BE2C (cell line): Measurements from ENCODE around the gene MAP2K7.

ENCODE experiments used
- DNase-seq: peaks from one replicate; pipeline ENCODE4 v3.0.0-alpha.2; 2020
- H3K27me3 ChIP-seq: fragments of 250-450 bp; sonication (Bioruptor Pico); 2 replicates; pipeline ENCODE4 v1.5.1; 2020; ENCODE audit warnings: mild to moderate bottlenecking
- H3K36me3 ChIP-seq: fragments of 250-450 bp; sonication (Bioruptor Pico); 2 replicates; pipeline ENCODE4 v1.5.1; 2020; ENCODE audit warnings: mild to moderate bottlenecking
- H3K4me1 ChIP-seq: fragments of 250-450 bp; sonication (Bioruptor Pico); 2 replicates; pipeline ENCODE4 v1.5.1; 2020
- H3K4me3 ChIP-seq: 2 replicates; pipeline ENCODE4 v1.5.1; 2011; ENCODE audit warnings: low read depth, low read length
- H3K9me3 ChIP-seq: fragments of 250-450 bp; sonication (Bioruptor Pico); 2 replicates; pipeline ENCODE4 v1.5.1; 2020
- TF ChIP-seq, protein P1 (sequence below): IDR thresholded peaks from 2 replicates; pipeline ENCODE4 v1.5.1; 2012; ENCODE audit warnings: mild to moderate bottlenecking, low read depth, low read length

Gene MAP2K7

DNA sequence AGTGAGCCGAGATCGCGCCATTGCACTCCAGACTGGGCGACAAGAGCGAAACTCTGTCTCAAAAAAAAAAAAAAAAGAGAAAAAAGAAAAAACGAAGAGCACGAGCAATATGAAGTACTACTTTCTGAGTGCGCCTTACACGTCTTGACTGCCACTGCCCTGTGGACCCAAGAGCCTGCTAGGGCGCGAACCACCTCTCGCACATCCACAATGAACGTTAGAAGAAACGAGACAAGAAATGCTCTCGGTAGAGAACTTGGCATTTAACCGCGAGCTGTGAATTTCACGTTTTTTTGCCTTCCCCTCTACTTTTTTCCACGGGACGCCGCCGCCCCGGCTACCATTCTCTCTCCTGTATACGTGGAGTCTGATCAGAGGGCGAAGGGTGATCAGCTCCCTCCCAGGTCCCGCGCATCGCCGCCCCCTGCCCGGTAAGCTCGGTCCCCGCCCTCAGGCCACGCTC is 39.3 kb downstream of the MAP2K7 start:
- TF ChIP-seq, protein P1, sequence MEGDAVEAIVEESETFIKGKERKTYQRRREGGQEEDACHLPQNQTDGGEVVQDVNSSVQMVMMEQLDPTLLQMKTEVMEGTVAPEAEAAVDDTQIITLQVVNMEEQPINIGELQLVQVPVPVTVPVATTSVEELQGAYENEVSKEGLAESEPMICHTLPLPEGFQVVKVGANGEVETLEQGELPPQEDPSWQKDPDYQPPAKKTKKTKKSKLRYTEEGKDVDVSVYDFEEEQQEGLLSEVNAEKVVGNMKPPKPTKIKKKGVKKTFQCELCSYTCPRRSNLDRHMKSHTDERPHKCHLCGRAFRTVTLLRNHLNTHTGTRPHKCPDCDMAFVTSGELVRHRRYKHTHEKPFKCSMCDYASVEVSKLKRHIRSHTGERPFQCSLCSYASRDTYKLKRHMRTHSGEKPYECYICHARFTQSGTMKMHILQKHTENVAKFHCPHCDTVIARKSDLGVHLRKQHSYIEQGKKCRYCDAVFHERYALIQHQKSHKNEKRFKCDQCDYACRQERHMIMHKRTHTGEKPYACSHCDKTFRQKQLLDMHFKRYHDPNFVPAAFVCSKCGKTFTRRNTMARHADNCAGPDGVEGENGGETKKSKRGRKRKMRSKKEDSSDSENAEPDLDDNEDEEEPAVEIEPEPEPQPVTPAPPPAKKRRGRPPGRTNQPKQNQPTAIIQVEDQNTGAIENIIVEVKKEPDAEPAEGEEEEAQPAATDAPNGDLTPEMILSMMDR, result no peak
- Histone ChIP-seq H3K4me1 (no peaks in the 10 kb centered on the region), H3K4me3 (peak overlapping the region; percentile 90), H3K36me3 (peaks cover 30% of the 10 kb centered on the region), H3K27me3 (no peaks in the 10 kb centered on the region), H3K9me3 (no peaks in the 10 kb centered on the region)
- no peak for DNase-seq

DNA sequence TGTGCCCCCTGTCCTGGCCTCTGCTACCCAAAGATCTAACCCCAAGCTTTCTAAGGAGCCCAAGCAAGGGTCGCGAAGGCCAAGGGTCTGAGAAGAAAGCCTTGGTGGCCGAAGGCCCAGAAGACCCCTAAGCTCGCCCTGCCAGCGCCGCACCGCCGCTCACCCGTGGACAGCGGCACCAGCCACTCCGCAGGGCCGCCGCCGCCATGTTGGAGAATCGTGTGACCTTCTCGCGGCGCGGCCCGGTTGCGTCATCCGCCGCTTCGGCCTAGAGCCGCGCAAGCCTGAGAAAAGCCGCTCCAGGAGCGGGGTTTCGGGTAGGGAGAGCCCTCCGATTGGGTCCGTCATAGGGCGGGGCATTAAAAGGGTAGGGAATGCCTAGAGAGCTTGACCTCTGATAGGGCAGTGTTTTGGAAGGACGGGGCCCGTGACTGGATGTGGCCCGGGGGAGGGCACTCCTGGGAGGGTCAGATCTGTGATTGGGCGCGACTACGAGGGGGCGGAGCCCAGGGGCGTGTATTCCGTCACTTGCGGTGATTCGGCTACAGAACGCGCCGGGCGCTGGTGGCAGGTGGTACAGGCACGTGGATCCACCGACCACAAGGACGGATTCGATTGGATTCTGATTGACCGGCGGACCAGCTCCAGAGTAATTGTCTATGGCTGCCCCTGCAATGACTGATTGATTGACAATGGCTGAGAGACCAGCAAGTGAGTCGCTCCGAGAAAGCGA is 39.9 kb downstream of the MAP2K7 start, which contains the start of gene TIMM44:
TIMM44 (minus strand) TSS at position 223 of the 733 bp plus-strand sequence; CDS start at position 208, 15 bp downstream.
- peak; percentile 99 for DNase-seq
- H3K9me3 ChIP-seq, result no peaks in the 10 kb centered on the region

DNA sequence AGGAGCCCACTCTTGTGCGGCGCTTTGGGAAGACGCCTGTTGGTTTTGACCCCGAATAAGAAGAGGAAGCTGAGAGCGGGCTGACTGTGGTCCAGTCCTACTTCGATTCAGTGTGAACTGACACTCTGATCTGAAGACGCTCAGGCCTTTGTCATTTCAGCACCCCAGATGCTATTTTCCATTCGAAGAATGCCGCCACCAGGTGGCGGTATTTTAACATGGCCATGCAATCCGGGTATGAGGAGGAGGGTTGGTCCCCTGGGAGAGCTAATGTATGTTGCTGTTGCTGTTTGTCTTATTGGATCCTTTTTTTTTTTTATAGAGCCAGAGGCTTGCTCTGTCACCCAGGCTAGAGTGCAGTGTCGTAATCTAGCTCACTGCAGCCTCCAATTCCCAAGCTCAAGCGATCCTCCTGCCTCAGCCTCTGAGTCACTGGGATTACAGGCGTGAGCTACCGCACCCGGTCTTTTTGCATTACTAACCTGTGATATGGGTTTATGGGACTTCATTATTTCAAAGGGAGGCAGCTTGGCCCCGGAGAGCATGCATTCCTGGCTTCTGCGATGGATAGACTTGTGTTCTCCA is 40.6 kb downstream of the MAP2K7 start:
- Histone ChIP-seq H3K27me3 (no peaks in the 10 kb centered on the region), H3K4me3 (peak overlapping the region; percentile 90), H3K9me3 (no peaks in the 10 kb centered on the region), H3K36me3 (peaks cover 17% of the 10 kb centered on the region), H3K4me1 (no peaks in the 10 kb centered on the region)
- TF ChIP-seq, protein P1, result peak; percentile 84
- DNase-seq, result peak; percentile 94

More for the DNA sequence above, 39.9 kb downstream of the MAP2K7 start, which contains the start of gene TIMM44:
- Histone ChIP-seq H3K36me3 (peaks cover 24% of the 10 kb centered on the region), H3K4me1 (no peaks in the 10 kb centered on the region), H3K4me3 (peak within 1 kb of the TSS; percentile 90), H3K27me3 (no peaks in the 10 kb centered on the region)
- TF ChIP-seq, protein P1, result no peak

DNA sequence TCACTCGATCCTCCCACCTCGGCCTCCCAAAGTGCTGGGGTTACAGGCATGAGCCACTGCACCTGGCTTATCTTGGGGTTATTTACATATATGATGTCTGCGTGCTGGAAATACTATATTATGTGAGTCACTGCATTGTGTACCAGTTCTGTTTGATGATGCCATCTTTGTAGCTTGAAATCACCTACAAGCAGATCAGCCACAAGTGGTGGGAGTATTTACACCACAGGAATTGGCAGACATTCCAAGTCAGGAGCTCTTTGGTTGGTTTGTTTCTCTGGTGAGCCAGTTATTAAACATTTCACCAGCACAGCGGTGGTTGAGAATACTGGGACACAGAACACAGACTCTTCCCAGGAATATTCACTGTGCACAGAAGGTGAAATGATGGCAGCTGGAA is 44.3 kb downstream of the MAP2K7 start:
- Histone ChIP-seq H3K4me3 (no peak overlapping the region), H3K36me3 (no peaks in the 10 kb centered on the region), H3K9me3 (no peaks in the 10 kb centered on the region), H3K4me1 (no peaks in the 10 kb centered on the region), H3K27me3 (no peaks in the 10 kb centered on the region)
- TF ChIP-seq, protein P1, result no peak
- no peak for DNase-seq

DNA sequence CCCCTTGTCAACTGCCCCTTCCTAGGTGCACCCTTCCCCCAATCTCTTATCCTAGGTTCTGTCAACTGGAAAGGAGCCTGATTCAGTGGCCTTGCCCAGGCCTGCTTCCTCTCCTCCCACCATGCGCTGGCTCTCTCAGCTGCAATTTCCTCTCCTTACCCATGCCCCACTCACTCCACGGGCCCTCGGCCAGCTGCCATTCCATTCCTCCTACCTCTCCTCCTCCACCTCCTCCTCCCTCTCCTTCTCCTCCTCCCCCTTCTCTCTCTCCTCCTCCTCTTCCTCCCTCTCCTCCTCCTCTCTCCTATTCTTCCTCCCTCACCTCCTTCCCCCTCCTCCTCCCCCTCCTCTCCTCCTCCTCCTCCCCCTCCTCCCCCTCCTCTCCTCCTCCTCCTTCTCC is 49.4 kb downstream of the MAP2K7 start:
- DNase-seq, result no peak

More for the DNA sequence above, 49.4 kb downstream of the MAP2K7 start:
- H3K4me3 ChIP-seq, result no peak overlapping the region
- H3K4me1 ChIP-seq, result no peaks in the 10 kb centered on the region
- H3K9me3 ChIP-seq, result no peaks in the 10 kb centered on the region
- H3K36me3 ChIP-seq, result 0 out of 2 replicates have a peak, but pooled peaks cover 3% of the 10 kb centered on the region
- TF ChIP-seq, protein P1, result no peak
- no peaks in the 10 kb centered on the region for H3K27me3 ChIP-seq
